OCI-LY1 (cell line): ENCODE data around the gene SWAP70.

Experiments
- CTCF ChIP-seq: fragments of 200-600 bp; sonication (generic), shearing (Covaris generic); IDR thresholded peaks from 2 replicates; pipeline ENCODE4 v1.5.1; 2017; ENCODE audit warnings: mild to moderate bottlenecking, antibody characterized with exemption, low read length, moderate library complexity, mixed read lengths
- EZH2 ChIP-seq: fragments of 200-600 bp; sonication (generic), shearing (Covaris generic); IDR thresholded peaks from 2 replicates; pipeline ENCODE4 v1.8.0; 2017; ENCODE audit warnings: borderline replicate concordance, mixed run types, mild to moderate bottlenecking, antibody characterized with exemption, low read length, moderate library complexity, mixed read lengths

GRCh38 chr11:9693801-9694553 lies 30.1 kb downstream of the SWAP70 start:
- no peak for TF ChIP-seq EZH2
- TF ChIP-seq CTCF, result peak; percentile 29; the same call in 1 of the 2 replicates
